GM12864 (cell line): Measurements from ENCODE around the gene PKN1.

Experiments
- DNase-seq: peaks from one replicate; pipeline ENCODE4 v3.0.0-alpha.2; 2011; ENCODE audit warnings: low read depth
- H3K4me3 ChIP-seq: 2 replicates; pipeline ENCODE4 v1.5.1; 2011; ENCODE audit warnings: mild to moderate bottlenecking, low read depth, low read length, control low read depth
- TF ChIP-seq, protein P1 (sequence below): IDR thresholded peaks from 2 replicates; pipeline ENCODE4 v1.5.1; 2011; ENCODE audit warnings: low read depth, mild to moderate bottlenecking, moderate library complexity, low read length, control low read depth, inconsistent platforms; ENCODE audit errors: missing control alignments

Gene PKN1

DNA sequence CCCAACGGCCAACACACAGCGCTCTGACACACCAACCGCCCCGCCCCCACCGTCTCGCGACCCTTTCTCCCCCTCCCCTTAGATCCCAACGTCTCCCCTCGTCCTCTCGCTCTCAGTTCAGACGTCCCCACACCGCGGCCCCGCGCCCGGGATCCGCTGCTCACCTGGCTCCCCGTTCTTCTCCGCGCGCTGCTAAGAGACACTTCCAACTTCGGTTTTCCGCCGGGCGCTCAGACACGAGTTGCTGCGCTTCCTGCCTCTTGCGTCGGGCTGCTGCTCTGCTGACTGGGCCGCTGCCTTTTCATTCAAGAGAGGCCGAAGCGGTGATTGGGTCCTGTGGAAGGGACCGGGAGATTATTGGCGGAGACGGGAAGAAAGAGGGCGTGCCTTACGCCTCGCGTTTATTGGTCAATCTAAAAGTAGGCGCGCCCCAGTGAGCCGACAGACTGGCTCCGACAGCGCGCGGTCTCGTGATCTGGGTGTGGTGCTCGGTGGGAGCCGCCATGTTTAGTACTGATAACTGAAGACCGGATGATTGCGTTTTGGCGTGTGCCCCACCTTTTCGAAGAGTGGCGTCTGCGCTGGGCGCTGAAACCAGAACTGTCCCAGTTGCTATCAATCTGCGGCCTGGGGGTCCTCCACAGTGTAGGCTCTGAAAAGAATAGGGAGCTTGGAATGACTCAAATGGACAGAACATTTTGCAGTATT lies 13.8 kb upstream of the PKN1 start, which contains the start of gene DDX39A:
TSS of gene DDX39A (minus strand) at position 236 of the 708 bp plus-strand sequence. CDS start 6,121 bp downstream, outside the sequence.
- TF ChIP-seq, protein P1, sequence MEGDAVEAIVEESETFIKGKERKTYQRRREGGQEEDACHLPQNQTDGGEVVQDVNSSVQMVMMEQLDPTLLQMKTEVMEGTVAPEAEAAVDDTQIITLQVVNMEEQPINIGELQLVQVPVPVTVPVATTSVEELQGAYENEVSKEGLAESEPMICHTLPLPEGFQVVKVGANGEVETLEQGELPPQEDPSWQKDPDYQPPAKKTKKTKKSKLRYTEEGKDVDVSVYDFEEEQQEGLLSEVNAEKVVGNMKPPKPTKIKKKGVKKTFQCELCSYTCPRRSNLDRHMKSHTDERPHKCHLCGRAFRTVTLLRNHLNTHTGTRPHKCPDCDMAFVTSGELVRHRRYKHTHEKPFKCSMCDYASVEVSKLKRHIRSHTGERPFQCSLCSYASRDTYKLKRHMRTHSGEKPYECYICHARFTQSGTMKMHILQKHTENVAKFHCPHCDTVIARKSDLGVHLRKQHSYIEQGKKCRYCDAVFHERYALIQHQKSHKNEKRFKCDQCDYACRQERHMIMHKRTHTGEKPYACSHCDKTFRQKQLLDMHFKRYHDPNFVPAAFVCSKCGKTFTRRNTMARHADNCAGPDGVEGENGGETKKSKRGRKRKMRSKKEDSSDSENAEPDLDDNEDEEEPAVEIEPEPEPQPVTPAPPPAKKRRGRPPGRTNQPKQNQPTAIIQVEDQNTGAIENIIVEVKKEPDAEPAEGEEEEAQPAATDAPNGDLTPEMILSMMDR = no peak
- H3K4me3 ChIP-seq = peak within 1 kb of the TSS; percentile 69
- DNase-seq = peak; percentile 99

- TF ChIP-seq, protein P1 = no peak
- no peak for DNase-seq
- H3K4me3 ChIP-seq = no peak overlapping the region
Measured at GRCh38 chr19:14425696-14426138, 7.4 kb upstream of the PKN1 start.

DNA sequence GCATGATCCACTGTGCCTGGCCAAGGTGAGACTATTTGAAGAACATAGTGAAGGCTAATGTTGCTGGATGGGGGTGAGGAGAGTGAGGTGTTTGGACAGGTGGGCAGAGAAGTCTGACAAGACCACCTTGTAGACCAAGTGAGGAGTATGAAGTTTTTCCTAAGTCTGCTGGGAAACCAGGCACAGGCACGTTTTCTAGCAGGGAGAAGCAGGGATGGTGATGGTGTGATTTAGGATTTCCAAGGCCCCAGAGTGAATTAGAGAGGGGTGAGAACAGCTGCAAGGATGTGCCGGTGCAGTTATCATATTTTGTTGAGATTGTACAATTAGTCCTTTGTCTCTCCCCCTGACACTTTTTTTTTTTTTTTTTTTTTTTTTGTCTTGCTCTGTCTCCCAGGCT lies 5.6 kb upstream of the PKN1 start:
- TF ChIP-seq, protein P1 = no peak
- DNase-seq = no peak
- no peak overlapping the region for H3K4me3 ChIP-seq

GRCh38 chr19:14428882-14429416 lies 4.2 kb upstream of the PKN1 start:
- DNase-seq = no peak
- TF ChIP-seq, protein P1 = no peak
- no peak overlapping the region for H3K4me3 ChIP-seq

DNA sequence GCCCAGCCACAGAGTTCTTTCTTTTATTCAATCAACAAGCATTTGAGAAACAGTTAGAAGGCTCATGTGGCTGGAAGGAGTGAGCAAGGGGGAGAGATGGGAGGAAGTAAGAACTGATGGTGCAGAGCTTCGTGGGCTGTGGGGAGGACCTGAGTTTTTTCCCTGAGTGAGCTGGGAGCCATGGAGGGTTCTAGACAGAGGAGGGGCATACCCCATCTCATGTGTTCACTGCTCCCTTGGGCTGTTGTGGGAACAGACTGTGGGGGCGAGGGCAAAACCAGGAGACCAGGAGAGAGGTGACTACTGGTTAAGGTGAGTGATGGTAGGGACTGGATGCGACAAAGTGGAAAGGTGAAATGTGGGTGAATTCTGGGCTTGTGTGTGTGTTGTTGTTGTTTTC lies 2.4 kb upstream of the PKN1 start:
- H3K4me3 ChIP-seq = no peak overlapping the region
- TF ChIP-seq, protein P1 = no peak
- no peak for DNase-seq

- DNase-seq = no peak
- peak overlapping the region; percentile 84 for H3K4me3 ChIP-seq
- TF ChIP-seq, protein P1 = no peak
Measured at GRCh38 chr19:14433554-14434501, 722 bp downstream of the PKN1 start.
